GM19467 (cell line): ENCODE data around the gene ENPP1.
"Not testable (repeated sequence)": the region's sequence is repeated elsewhere in the genome, so short reads cannot be mapped to it uniquely, and the experiment has no call there.

Source experiments
- ATAC-seq: cut with Tn5 transposase; IDR thresholded peaks from one replicate; pipeline ENCODE4 v1.9.1; 2021; ENCODE audit warnings: mild to moderate bottlenecking, moderate library complexity; ENCODE audit not compliant: unreplicated experiment

Gene ENPP1

GRCh38 chr6:131911951-131912350, 104.1 kb downstream of the ENPP1 start:
- no peak for ATAC-seq

GRCh38 chr6:131914234-131914633, 106.4 kb downstream of the ENPP1 start:
- no peak for ATAC-seq

- ATAC-seq = peak; percentile 84
These were observed 107.3 kb downstream of the ENPP1 start for GRCh38 chr6:131914967-131915751.

GRCh38 chr6:131916091-131916796, 108.4 kb downstream of the ENPP1 start:
- not testable (repeated sequence) for ATAC-seq

GRCh38 chr6:131916847-131917246, 109.0 kb downstream of the ENPP1 start:
- ATAC-seq = no peak

GRCh38 chr6:131917318-131917717, 109.5 kb downstream of the ENPP1 start:
- ATAC-seq = no peak

- no peak for ATAC-seq
These were observed 110.2 kb downstream of the ENPP1 start for GRCh38 chr6:131917763-131918649.

GRCh38 chr6:131918650-131919355, 111.0 kb downstream of the ENPP1 start:
- ATAC-seq = no peak

GRCh38 chr6:131920656-131921055, 112.8 kb downstream of the ENPP1 start:
- no peak for ATAC-seq

- ATAC-seq = no peak
These were observed 115.5 kb downstream of the ENPP1 start for GRCh38 chr6:131923356-131923755.

- ATAC-seq = no peak
These were observed 117.2 kb downstream of the ENPP1 start for GRCh38 chr6:131924881-131925474.

- ATAC-seq = no peak
These were observed 121.4 kb downstream of the ENPP1 start for GRCh38 chr6:131929264-131929663.

- ATAC-seq = no peak
These were observed 122.2 kb downstream of the ENPP1 start for GRCh38 chr6:131929976-131930375.

- no peak for ATAC-seq
These were observed 123.4 kb downstream of the ENPP1 start for GRCh38 chr6:131931063-131931750.

GRCh38 chr6:131936156-131936555, 128.3 kb downstream of the ENPP1 start:
- no peak for ATAC-seq

GRCh38 chr6:131937226-131937625, 129.4 kb downstream of the ENPP1 start:
- no peak for ATAC-seq

- ATAC-seq = no peak
These were observed 130.1 kb downstream of the ENPP1 start for GRCh38 chr6:131937703-131938631.
